SU-DHL-6 (cell line): Measurements from ENCODE around the gene TIAM2.

Source experiments
- CTCF ChIP-seq: fragments of 200-600 bp; sonication (generic); IDR thresholded peaks from one replicate; pipeline ENCODE4 v1.5.1; 2017; ENCODE audit warnings: antibody characterized with exemption, mild to moderate bottlenecking, low read length, moderate library complexity; ENCODE audit not compliant: insufficient read depth, poor library complexity, severe bottlenecking
- EZH2phosphoT487 ChIP-seq: fragments of 200-600 bp; sonication (generic), shearing (Covaris generic); conservative IDR thresholded peaks from 2 replicates; pipeline ENCODE4 v1.6.1; 2018; ENCODE audit warnings: mild to moderate bottlenecking, antibody characterized with exemption, low read length, moderate library complexity, mixed read lengths

- TF ChIP-seq CTCF (peak; percentile 83), EZH2phosphoT487 (no peak)
Measured at GRCh38 chr6:155177363-155177961, 182.3 kb downstream of the TIAM2 start.
